Type B pancreatic cell (in vitro differentiated cells): ENCODE measurements around the gene PCSK6. TPM values are rescaled to one million over a fixed set of nuclear protein-coding genes. Genes with fewer than 3 reads are reported as not detected.

Source experiments
- DNase-seq: peaks from one replicate; pipeline ENCODE4 v3.0.0; 2021; ENCODE audit warnings: mixed read lengths; ENCODE audit not compliant: unreplicated experiment; ENCODE audit errors: extremely low spot score
- H3K27ac Mint-ChIP-seq: 2 replicates; pipeline ENCODE4 v1.8.0; 2021; ENCODE audit warnings: mild to moderate bottlenecking, mixed read lengths
- H3K27me3 Mint-ChIP-seq: 2 replicates; pipeline ENCODE4 v1.8.0; 2021; ENCODE audit warnings: mixed read lengths
- H3K36me3 Mint-ChIP-seq: 2 replicates; pipeline ENCODE4 v1.8.0; 2021; ENCODE audit warnings: mixed read lengths
- H3K4me1 Mint-ChIP-seq: one replicate; pipeline ENCODE4 v1.8.0; 2021; ENCODE audit warnings: mixed read lengths; ENCODE audit not compliant: unreplicated experiment
- H3K4me3 Mint-ChIP-seq: 2 replicates; pipeline ENCODE4 v1.8.0; 2021; ENCODE audit warnings: mild to moderate bottlenecking, mixed read lengths
- H3K9me3 Mint-ChIP-seq: 2 replicates; pipeline ENCODE4 v1.8.0; 2021; ENCODE audit warnings: mixed read lengths
- CTCF ChIP-seq: fragments of 200-600 bp; sonication (generic); conservative IDR thresholded peaks from 2 replicates; pipeline ENCODE4 v1.5.0; 2021; ENCODE audit warnings: antibody characterized with exemption, mild to moderate bottlenecking
- total RNA-seq: library from RNA; stranded (reverse); gene quantifications from 2 replicates; pipeline ENCODE4 v1.2.1, GENCODE V29; 2021; ENCODE audit warnings: low replicate concordance

Gene PCSK6
- total RNA-seq, 1 donor from 2014 or later = 5.4 TPM

GRCh38 chr15:101536166-101536874 lies 46.8 kb upstream of the PCSK6 start:
- Mint-ChIP-seq H3K27me3 (peaks cover 3% of the 10 kb centered on the region), H3K27ac (no peak overlapping the region), H3K9me3 (no peaks in the 10 kb centered on the region), H3K36me3 (no peaks in the 10 kb centered on the region), H3K4me3 (no peak overlapping the region), H3K4me1 (peaks cover 10% of the 10 kb centered on the region)
- TF ChIP-seq CTCF = no peak
- DNase-seq = peak; percentile 58

GRCh38 chr15:101535170-101535902 lies 45.8 kb upstream of the PCSK6 start:
- no peak for TF ChIP-seq CTCF
- DNase-seq = no peak
- no peaks in the 10 kb centered on the region for H3K9me3 Mint-ChIP-seq
- H3K27me3 Mint-ChIP-seq = peaks cover 3% of the 10 kb centered on the region
- H3K4me1 Mint-ChIP-seq = peaks cover 10% of the 10 kb centered on the region
- no peaks in the 10 kb centered on the region for H3K36me3 Mint-ChIP-seq
- H3K27ac Mint-ChIP-seq = no peak overlapping the region
- no peak overlapping the region for H3K4me3 Mint-ChIP-seq

- H3K27me3 Mint-ChIP-seq = peaks cover 3% of the 10 kb centered on the region
- no peak for TF ChIP-seq CTCF
- no peak for DNase-seq
- no peaks in the 10 kb centered on the region for H3K9me3 Mint-ChIP-seq
- peaks cover 10% of the 10 kb centered on the region for H3K4me1 Mint-ChIP-seq
- no peaks in the 10 kb centered on the region for H3K36me3 Mint-ChIP-seq
- H3K27ac Mint-ChIP-seq = no peak overlapping the region
- H3K4me3 Mint-ChIP-seq = no peak overlapping the region
Measured at GRCh38 chr15:101534376-101534970, 45.0 kb upstream of the PCSK6 start.

GRCh38 chr15:101533371-101534140 lies 44.0 kb upstream of the PCSK6 start:
- Mint-ChIP-seq H3K27ac (no peak overlapping the region), H3K36me3 (no peaks in the 10 kb centered on the region), H3K4me3 (no peak overlapping the region), H3K27me3 (peaks cover 3% of the 10 kb centered on the region), H3K4me1 (peaks cover 14% of the 10 kb centered on the region), H3K9me3 (no peaks in the 10 kb centered on the region)
- TF ChIP-seq CTCF = no peak
- DNase-seq = no peak

- DNase-seq = no peak
- Mint-ChIP-seq H3K27ac (no peak overlapping the region), H3K4me3 (no peak overlapping the region), H3K4me1 (peaks cover 17% of the 10 kb centered on the region), H3K9me3 (no peaks in the 10 kb centered on the region), H3K27me3 (peaks cover 6% of the 10 kb centered on the region), H3K36me3 (no peaks in the 10 kb centered on the region)
- no peak for TF ChIP-seq CTCF
Measured at GRCh38 chr15:101532865-101533264, 43.4 kb upstream of the PCSK6 start.
